ENCODE results near the gene TLDC2. TPM values are rescaled to one million over a fixed set of nuclear protein-coding genes. Genes with fewer than 3 reads are reported as not detected.
A peak's percentile ranks its signal among the peaks of the same experiment; 100 is the strongest.

Gene TLDC2
- polyA plus RNA-seq, 3 donors, result 1.8 to 3.7 (median 2.8) TPM

DNA sequence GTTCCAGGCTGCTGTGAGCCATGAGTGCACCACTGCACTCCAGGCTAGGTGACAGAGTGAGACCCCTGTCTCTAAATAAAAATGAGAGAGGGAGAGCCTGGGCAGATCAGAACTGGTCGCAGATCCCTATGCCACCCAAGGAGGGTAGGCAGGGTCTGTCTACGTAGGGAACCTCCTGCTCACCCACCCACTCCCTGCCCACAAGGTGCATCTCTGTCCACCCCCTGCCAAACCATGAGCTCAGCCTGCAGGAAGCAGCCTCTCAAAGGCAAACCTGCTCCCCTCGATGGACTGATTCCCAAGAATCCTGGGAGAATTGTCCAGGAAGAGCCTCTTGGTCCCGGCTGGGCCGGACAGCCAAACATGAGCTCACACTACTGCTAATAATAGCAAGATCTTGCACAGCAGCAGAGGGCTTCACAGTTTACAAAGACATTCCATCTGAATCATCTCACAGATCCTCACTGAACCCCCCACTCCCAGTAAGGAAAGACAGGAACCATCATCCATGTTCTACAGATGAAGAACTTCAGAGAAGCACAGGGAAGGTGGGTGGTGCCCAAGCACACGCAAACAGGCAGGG lies 27.8 kb upstream of the TLDC2 start:
- DNase-seq (ENCODE audit: extremely low read depth in 1 of 11, low read depth in 9 of 11, low spot score in 4 of 11), result no peak

GRCh38 chr20:36848677-36849076 lies 27.3 kb upstream of the TLDC2 start:
- no peak for DNase-seq (ENCODE audit: extremely low read depth in 1 of 11, low read depth in 9 of 11, low spot score in 4 of 11)

DNA sequence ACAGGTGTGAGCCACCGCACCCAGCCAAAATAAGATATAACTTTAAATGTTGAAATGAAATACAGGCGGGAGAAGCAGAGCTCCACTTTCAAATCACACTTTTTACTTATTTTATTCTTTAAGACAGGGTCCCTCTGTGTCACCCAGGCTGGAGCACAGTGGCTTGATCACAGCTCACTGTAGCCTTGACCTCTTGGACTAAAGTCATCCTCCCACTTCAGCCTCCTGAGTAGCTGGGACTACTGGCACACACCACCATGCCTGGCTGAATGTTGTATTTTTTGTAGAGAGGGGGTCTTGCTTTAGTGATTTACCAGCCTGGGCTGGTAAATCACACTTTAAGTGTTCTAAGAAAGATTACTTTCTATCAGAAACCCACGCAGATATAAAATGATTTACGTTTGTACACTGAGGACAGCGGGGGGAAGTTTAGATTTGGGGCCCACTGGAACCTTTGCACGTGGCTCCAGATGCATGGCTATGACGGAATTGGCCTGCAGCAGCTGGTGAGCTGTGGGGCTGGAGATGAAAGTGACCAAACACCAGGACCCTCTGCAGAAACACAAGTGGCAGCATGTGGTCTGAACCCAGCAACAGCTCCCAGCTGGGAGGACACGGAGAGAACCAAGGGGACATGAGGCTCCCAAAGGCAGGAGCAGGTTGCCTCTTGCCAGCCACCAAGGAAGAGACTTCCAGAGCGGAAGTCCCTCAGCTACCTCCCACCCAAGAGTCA lies 26.4 kb upstream of the TLDC2 start:
- DNase-seq (ENCODE audit: extremely low read depth in 1 of 11, low read depth in 9 of 11, low spot score in 4 of 11), result no peak

DNA sequence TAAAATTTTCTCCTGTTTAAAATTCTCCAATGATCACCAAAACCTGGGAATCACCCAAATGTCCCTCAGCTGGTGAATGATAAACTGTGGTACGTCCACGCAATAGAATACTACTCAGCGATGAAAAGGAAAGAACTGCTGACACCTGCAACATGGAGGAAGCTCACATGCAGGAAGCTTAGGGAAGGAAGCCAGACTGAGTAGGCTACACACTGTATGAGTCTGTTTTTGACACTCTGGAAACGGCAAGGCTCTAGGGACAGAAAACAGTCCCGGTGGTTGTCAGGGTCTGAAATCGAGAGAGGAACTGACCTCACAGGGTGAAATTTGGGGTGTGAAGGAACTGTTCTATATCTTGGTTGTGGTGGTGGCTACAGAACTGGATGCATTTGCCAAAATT lies 25.2 kb upstream of the TLDC2 start:
- no peak for DNase-seq (ENCODE audit: extremely low read depth in 1 of 11, low read depth in 9 of 11, low spot score in 4 of 11)

GRCh38 chr20:36851490-36851889 lies 24.4 kb upstream of the TLDC2 start:
- no peak for DNase-seq (ENCODE audit: extremely low read depth in 1 of 11, low read depth in 9 of 11, low spot score in 4 of 11)

- DNase-seq (ENCODE audit: extremely low read depth in 1 of 11, low read depth in 9 of 11, low spot score in 4 of 11), result no peak
Observed at GRCh38 chr20:36852187-36852586, 23.8 kb upstream of the TLDC2 start.

- no peak for DNase-seq (ENCODE audit: extremely low read depth in 1 of 11, low read depth in 9 of 11, low spot score in 4 of 11)
Observed at GRCh38 chr20:36854348-36855240, 21.3 kb upstream of the TLDC2 start.

DNA sequence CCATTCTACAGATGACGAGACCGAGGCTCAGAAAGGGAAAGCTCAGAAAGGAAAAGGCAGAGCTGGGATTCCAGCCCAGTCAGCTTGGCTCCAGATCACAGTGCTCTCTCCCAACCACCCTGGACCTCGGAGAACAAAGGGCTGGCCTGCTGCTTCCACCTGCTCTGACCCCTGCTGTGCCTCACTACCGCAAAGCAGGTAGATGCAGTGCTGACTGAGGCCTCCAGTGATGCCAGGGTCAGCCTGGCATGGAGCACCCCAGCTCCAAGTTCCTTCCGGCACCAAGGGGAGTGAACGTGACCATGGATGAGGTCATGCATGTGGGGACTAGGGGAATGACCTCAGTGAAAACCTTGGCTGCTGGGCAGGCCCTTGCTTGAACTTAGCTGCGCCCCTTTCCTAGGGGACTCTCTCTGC lies 20.7 kb upstream of the TLDC2 start:
- DNase-seq (ENCODE audit: extremely low read depth in 1 of 11, low read depth in 9 of 11, low spot score in 4 of 11), result no peak

DNA sequence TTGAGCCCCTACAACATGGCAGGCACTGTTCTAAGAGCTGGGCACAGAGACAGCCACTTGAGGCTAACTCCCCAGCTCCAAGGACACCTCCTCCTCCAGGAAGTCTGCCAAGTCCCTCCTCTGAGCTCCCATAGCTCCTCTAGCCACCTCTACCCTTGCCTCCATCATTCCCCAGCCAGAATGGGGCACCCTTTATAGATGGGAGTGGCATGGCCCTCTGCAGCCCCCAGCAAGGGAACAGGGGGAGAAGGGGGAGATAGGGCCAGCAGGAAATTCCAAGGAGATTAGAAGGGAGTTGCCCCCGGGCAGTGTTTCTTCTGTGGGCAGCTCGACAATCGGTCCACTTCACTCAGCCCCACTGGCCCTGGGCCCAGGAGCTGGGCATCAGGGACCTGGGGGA lies 19.7 kb upstream of the TLDC2 start:
- DNase-seq (ENCODE audit: extremely low read depth in 1 of 11, low read depth in 9 of 11, low spot score in 4 of 11), result no peak

DNA sequence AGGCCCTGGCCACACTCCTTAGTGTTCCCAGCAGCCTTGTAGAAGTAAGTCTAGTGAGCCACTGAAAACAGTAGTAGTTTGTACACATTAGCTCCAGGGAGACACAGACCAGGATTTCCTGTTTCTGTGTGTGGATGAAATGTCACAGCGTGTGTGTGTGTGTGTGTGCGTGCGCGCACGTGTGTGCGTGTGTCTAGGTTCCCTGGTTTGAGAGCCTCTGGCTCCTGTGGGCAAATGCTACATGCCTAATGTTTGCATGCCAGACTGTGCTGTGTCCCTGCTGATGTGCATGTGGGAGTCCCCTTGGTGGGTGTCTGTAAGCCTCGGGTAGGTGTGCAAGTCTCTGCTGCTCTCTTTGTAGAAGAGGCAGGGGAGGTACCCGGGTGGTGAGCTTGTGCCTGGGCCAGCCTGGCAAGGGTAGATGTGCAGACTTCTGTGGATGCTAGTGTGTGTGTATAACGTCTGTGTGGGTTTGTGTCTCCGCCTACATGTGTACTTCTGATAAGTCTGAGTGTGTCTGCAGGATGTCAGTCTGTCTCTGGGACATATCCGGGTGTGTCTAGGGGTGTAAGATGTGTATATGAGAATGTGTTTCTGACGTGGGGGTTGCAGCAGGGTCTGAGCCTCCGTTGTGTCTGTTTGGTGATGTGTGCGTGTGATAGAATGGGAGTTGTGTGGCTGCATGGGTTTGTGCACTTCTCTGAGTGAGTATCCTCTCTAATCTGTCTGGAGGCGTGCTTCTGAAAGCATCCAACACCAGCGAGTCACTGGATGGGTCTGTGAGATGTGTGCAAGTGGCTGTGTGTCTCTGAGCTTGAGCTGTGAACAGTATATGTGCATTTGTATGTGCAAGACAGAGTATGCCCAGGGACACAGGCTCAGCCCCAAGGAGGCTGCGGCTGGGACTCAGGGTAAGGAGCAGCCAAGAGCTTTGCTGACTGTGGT lies 19.0 kb upstream of the TLDC2 start:
- DNase-seq (ENCODE audit: extremely low read depth in 1 of 11, low read depth in 9 of 11, low spot score in 4 of 11), result no peak

GRCh38 chr20:36859282-36859555 lies 16.7 kb upstream of the TLDC2 start:
- DNase-seq (ENCODE audit: extremely low read depth in 1 of 11, low read depth in 9 of 11, low spot score in 4 of 11), result no peak

DNA sequence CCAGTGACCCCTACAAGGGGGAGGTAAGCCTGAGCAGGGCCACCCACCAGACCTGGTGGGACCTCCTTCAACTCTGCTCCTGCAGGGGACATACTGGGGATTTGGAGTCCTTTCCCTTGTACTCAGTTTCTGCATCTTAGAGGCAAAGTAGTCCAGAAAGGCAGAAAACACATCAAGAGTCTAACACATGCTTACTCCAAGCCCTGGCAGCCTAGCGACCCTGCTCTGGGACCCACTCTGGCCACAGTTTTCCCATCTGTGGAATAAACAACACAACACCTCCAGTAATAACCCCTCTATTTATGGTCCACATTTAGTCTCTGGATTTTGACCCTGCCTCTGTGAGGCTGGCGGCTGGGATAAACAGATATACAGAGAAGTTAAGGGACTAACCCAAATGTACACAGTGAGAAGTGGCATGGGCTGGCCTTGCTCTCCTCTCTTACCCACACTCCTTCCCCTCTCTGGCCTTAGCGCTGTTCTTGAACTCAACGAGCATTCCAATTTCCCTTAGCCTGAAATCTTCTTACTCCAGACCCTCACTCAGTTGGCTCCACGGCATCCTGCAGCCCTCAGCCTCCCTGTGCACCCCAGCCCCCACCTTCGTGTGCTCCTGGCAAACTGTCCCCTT lies 16.1 kb upstream of the TLDC2 start:
- no peak for DNase-seq (ENCODE audit: extremely low read depth in 1 of 11, low read depth in 9 of 11, low spot score in 4 of 11)

GRCh38 chr20:36860339-36860738 lies 15.6 kb upstream of the TLDC2 start:
- DNase-seq (ENCODE audit: extremely low read depth in 1 of 11, low read depth in 9 of 11, low spot score in 4 of 11), result no peak

DNA sequence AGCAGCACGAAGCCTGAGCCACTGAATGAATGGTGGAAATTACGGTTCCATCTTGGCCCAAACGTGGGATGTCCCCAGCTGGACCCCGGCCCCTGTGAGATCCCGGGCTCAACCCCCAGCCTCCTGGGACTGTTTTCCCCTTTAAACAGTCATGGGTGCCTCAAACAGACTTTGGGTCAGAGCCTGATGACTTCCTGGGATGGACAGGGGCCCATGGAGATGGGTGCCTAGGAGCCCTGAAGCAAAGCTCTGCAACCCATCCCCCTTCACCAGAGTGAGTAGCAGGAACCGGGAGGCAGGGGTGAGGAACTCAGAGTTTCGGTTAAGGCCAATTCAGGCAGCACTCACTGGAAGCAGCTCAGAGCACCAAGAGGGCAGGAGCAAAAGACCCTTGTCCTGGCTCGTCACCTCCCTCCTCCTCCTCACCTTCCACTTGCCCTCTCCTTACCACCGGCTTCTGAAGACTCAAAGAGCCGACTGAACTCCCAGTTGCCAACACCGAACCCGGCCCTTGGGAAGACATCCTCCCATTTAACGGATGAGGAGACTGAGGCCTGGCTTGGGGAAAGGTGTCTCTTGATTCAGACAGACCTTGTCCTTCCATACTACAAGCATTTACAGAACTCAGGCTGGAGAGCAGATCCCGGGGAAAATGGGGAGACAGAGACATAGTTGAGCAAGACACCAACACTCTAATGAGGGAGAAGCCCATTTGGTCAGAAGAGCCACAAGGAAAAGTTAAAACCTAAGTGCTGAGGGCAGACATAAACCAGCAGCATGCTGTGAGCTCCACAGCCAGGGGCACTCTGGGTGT lies 14.9 kb upstream of the TLDC2 start:
- no peak for DNase-seq (ENCODE audit: extremely low read depth in 1 of 11, low read depth in 9 of 11, low spot score in 4 of 11)

DNA sequence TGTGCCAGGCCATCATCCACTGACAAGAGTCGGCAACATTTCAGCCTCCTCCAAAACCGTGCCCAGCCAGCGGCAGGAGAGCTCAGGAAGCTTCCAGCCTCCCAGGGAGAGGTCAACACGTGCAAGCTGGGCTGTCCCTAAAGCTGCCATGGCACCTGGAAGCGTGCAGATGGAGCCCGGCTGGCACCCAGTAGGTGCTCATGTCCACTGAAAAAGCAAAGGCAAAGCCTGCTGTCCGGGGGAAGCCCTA lies 14.4 kb upstream of the TLDC2 start:
- DNase-seq (ENCODE audit: extremely low read depth in 1 of 11, low read depth in 9 of 11, low spot score in 4 of 11), result no peak

DNA sequence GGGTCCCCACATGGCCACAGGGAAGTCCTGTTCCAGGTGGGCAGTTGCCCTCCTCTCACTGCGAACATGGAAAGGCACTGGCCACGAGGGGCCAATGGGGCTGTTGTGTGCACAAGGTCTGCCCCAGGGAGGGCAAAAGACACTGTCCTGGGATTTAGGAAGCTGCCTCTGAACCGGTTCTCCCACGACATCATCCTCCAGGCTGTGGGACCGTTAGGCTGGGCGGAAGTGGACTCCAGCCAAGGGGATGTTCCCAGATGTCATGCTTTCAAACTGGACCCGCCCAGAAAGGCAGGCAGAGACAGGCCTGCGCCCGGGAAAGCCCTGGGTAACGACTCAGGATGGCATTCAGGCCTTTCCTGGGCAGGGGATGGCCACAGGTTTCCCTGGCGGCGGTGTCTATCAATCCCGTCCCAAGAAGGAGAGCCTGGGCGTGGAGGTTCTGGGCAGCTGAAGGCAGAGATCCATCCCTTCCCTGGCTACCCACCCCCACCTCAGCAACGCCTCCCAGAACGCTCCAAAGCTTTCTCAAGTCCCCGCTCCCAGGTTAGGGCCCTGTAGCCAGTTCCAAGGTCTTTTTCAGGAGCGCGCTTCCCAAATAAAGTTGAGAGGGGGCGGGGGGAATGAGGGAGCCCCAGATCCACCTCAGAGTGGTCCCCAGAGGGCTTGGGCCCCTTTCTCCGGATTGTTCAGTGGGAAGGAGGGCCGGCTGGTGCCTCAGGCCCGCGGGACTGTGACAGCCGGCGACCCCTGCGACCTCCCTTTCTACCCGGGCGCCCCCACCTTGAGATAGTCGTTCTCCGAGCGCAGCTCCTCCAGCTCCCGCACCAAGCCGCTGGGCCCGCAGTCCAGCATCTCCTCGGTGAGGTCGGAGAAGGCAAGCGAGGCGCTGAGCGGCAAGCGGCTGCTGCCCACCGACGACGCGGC lies 13.8 kb upstream of the TLDC2 start:
- peak in 6 of 11 donors; percentile 60 to 79 (median 70) for DNase-seq (ENCODE audit: extremely low read depth in 1 of 11, low read depth in 9 of 11, low spot score in 4 of 11)

Measured in renal cortex interstitium (tissue), 11 donors.